Measurements from ENCODE around the gene FUOM.
A peak's percentile ranks its signal among the peaks of the same experiment; 100 is the strongest.

GRCh38 chr10:133308421-133309099, 49.3 kb downstream of the FUOM start, which contains the start of the genes TUBGCP2 and ZNF511:
- TF ChIP-seq POLR2A (IDR thresholded peaks at IDR 0.05; ENCODE audit: low read depth, low read length) (peak; percentile 58), CTCF (IDR thresholded peaks at IDR 0.05; ENCODE audit: extremely low read depth in 1 of 2, insufficient read depth in 1 of 2, low read depth in 1 of 2, low read length in 2 of 2) (peak in 1 of 2 donors; percentile 21), POLR2AphosphoS5 (IDR thresholded peaks at IDR 0.05; ENCODE audit: insufficient read depth, low read depth, low read length) (peak; percentile 65), MYC (IDR thresholded peaks at IDR 0.05; ENCODE audit: low read depth, low read length) (no peak), FOS (IDR thresholded peaks at IDR 0.05; ENCODE audit: borderline replicate concordance, insufficient read depth, low read length) (no peak), EZH2 (IDR thresholded peaks at IDR 0.05; ENCODE audit: borderline replicate concordance, low read depth, low read length, severe bottlenecking) (no peak), JUN (IDR thresholded peaks at IDR 0.05; ENCODE audit: borderline replicate concordance, insufficient read depth, insufficient read length, low read depth) (no peak)

Measured in endothelial cell of umbilical vein (primary cell).